ENCODE results near the gene BIRC7.
A peak's percentile ranks its signal among the peaks of the same experiment; 100 is the strongest.

BIRC7 gene

DNA sequence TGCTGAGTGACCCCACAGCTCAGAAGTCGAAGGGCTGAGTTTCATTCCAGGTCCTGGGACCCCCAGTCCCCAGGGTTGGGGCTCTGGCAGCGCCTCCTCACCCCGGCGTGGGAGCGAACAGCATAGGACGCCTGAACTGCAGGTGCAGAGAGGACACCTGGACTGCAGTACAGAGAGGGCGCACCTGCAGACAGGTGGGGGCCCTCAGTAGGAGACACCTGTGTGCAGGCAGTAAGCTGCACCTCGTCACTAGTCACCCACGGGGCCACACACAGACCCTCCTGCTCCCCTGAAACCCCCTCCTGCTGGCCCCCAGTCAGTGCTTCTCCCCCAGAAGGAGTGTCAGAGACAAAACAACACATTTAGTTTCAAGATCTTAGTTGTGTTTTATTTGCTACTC, 27.1 kb downstream of the BIRC7 start:
- no peak for DNase-seq (ENCODE audit: low read depth in 2 of 3, low spot score in 2 of 3)

DNA sequence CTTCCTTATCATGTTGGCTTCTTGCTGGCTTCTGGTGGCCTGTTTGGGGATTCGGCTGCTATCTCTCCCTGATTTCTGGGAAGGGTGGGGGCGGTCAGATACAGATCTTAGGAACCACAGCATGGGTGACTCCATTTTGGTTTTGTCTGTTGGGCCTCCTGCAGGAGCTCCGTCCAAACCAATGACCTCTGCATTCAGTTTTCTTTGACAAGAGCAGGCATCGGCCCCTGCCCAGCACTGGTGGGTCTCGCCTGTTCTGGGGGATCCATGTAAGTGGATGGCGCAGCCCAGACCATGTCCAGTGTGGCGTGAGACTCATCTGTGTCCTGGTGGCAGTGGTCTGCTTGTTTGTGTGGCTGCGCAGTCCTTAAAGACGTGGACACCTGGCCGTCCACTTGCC, 28.3 kb downstream of the BIRC7 start:
- no peak for DNase-seq (ENCODE audit: low read depth in 2 of 3, low spot score in 2 of 3)

DNA sequence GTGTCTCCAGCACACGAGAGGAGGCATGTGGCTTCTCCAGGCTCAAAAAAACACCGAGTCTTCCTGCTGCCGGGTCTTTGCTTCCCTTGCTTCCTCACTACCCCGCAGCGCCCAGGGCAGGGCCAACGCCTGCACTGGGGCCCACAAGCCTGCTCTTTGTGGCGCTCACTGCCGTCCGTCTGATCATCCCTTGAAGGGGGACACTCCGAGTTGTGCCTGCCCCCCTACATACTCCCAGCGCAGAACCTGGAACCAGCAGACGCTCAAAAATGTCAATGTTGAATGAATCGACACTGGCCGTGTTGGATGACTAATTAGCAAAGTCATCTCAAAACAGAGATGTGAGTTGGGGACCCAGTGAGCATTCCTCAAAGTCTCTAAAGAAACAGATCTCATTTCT, 28.8 kb downstream of the BIRC7 start:
- DNase-seq (ENCODE audit: low read depth in 2 of 3, low spot score in 2 of 3): no peak

DNA sequence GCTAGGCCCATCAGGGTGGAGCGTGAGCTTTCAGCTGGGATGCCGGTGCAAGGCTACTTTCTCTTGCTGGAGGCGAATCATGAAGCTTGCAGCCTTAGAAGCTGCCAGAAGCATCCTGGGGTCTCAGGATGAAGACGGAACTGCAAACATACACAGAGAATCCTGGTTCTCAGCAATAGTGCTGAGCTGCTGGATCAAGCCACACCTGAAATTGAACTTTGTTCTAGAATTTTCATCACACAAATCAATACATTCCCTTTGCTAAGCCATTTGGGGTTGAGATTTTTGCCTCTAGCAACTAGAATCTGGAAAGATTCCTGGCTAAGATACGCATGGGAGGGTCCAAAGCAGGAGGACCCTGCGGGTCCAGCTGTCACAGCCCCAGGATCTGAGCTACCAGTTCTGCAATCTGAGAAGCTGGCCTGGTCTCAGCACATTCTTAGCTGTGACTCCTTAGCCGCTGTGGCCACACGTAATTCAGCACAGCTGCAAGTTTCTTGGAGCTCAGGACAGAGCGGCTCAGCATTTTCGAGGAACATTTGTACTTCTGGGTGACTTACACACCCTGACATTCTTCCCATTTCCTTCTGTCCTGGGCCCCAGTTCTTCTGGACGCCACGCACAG, 30.3 kb downstream of the BIRC7 start:
- DNase-seq (ENCODE audit: low read depth in 2 of 3, low spot score in 2 of 3): no peak

DNA sequence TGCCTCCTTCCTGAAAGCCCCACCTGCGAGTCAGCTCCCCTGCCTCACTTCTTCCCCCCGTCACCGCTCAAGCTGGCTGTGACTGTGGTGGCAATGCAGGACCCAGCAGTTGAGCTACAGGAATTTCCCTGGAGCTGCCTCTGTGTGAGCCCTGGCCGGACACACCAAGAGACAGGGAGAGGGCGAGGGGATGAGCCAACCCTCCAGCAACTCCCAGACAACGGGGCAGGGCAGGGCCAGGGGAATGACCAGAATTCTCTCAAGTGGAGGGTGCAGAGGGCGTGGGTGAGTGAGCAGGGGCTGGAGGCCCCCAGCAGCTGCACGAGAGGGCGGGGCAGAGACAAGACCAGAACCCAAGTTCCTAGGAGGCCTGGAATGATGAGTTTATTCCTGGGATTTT, 32.0 kb downstream of the BIRC7 start:
- DNase-seq (ENCODE audit: low read depth in 2 of 3, low spot score in 2 of 3): no peak

DNA sequence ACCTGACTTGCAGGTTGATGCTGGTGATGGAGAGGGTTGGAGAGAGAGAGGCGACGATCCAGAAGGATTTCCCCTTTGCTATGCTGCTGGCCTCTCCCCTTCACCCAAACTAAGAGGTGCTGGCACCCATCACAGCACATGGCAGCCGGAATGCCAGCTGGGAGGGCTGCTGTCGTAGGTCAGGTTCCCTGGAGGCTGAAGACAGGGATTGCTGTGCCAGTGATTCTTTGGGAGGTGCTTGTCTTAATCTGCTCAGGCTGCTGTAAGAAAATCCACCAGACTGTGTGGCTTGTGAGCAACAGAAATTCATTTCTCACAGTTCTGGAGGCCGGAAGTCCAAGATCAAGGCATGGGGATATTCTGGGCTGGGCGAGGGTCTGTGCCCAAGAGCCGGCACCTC, 32.6 kb downstream of the BIRC7 start:
- no peak for DNase-seq (ENCODE audit: low read depth in 2 of 3, low spot score in 2 of 3)

DNA sequence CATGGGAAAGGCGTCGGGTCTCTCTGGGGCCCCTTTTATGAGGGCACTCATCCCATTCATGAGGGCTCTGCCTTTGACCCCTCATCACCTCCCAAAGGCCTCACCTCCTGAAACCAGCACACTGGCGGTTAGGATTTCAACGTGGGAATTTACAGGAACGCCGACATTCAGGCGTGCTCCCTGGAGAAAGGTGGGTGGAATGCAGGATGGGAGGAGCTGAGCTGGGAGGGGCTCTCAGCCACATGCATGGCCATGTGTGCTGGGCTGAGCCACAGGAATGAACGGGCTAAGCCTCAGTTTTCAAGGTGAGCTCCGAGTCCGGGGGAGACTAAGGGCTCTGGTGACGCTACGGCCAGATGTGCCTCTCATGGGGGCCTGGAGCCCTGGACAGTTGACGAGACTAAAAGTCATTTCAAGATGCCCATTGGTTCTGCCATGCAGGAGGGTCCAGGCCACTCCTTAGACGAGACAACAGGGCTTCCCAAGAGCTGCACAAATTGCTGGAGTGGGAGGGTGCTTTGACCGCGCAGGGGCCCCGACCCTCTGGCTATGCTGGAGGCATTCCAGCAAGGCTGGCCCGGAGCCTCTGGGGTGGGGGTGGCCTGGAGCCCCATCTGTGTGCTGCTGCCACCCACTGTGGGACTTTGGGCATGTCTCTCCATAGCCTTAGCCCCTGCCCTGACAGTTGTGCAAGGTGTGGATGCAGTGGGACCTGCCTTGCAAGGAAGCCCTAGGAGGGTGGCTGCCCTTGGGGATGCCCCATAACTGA, 33.1 kb downstream of the BIRC7 start:
- DNase-seq (ENCODE audit: low read depth in 2 of 3, low spot score in 2 of 3): no peak

DNA sequence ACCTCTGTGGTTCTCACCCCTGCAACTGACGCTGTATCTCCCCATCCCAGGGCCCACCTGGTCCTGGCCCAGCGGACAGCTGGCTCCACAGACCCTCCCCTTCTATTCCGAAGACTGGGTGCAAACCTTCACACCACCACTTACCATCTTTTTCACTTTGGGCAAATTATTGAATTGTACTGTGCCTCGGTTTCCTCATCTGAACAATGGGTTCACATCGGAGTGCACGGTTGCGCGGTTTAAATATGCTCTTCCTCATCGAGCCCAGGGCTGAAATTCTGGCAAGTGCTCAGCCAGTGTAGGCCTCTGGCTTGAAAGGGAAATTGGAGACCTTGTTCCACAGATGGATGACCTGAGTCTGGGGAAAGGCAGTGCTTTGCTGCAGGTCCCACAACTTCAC, 34.0 kb downstream of the BIRC7 start:
- no peak for DNase-seq (ENCODE audit: low read depth in 2 of 3, low spot score in 2 of 3)

DNA sequence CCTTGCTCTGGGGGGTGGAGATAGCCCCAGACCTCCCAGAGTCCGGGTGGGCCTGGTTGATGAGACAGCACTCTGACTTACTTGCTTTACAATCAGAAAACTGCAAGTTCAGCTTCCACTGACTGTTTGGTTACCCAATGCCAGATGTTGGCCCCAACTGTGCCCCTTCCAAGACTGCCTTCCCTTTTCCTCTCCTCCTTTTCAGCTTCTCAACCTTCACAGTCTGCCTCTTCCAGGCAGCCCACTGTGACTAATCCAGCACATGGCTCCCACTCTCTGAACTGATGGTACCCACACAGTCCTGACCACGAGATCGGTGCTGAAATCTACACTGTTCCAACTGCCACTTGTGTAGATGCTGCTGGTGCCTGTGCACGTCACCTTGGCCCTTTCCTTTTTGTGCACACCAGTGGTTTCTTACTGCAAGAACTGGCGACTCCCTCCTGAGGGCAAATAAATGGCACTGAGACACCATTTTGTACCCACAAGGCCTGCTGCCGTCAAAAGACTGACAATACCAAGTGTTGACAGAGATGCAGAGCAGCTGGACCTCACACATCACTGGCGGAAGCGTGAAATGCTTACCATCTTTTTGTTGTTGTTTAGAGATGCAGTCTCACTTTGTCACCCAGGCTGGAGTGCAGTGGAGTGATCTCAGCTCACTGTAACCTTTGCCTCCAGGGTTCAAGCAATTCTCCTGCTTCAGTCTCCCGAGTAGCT, 35.1 kb downstream of the BIRC7 start:
- no peak for DNase-seq (ENCODE audit: low read depth in 2 of 3, low spot score in 2 of 3)

DNA sequence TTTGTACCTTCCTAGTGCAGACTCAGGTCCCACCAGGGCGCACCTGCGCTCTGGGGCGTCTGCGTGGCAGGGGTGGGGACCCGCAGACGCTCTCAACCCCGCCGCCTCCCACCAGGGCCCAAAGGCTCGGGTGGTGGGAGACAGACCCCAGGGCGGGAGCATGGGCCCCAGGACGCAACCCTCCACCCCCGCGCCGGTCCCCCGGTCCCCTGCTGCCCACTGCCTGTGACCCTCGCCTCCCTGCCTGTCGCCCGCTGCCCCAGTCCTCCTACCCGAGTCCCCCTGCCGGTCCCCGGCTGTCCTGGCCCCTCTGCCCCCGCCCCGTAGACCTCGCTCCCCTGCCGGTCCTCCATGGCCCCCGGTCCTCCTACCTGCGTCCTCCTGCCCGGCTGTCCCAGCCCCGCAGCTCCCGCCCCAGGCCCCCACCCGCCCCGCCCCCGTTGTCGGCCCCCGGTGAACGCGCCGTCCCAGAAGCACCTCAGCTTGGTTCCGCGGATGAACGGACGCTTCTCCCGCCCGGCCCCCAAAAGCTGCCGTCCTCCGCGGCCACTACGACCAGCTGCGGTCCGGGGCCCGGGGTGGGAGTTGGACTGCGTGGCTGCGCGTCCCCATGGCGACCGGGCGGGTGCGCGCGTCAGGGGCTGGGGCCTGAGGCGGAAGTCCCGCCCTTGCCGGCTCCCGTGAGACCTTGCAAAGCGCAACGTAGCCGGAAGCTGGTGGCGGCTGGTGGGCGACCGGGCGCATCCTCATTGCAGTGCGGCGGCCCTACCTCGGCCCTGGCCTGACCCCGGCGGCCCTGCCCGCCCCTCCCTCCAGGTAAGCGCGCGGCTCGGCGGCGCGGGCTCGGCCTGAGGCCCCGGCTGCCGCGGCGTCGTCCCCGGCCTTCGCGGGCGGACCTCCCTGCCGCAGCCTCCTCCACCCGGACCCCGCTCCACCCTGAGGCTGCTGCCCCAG, 36.7 kb downstream of the BIRC7 start, which contains the start of gene ARFGAP1:
ARFGAP1 (plus strand) TSS at position 709 of the 954 bp plus-strand sequence. CDS start 2,768 bp downstream, outside the sequence.
- peak; percentile 52 to 75 (median 73) for DNase-seq (ENCODE audit: low read depth in 2 of 3, low spot score in 2 of 3)

DNA sequence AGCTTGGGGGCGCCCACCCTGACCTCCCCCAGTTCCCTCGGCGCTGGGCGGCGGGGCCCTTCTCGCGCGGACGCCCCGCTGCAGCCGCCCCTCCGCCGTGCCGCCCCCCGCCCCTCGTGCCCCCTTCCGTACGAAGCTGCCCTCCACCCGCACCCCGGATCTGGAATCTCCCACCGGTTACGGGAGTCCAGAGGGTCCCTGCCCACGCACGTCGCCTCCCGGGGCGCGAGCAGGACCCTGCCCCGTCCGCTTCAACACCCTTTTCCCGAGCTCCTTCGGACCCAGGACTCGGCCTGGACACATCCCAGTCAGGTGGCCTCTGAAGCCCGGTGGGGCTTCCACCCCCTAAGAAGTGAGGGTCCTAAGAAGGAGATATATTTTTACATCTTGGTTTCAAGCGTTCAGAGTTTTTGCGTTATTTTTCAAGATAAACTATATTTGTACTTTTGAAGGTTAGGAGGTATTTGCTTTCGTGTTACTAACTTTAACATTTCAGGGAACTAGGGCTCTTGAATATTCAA, 37.4 kb downstream of the BIRC7 start:
- DNase-seq (ENCODE audit: low read depth in 2 of 3, low spot score in 2 of 3): no peak

DNA sequence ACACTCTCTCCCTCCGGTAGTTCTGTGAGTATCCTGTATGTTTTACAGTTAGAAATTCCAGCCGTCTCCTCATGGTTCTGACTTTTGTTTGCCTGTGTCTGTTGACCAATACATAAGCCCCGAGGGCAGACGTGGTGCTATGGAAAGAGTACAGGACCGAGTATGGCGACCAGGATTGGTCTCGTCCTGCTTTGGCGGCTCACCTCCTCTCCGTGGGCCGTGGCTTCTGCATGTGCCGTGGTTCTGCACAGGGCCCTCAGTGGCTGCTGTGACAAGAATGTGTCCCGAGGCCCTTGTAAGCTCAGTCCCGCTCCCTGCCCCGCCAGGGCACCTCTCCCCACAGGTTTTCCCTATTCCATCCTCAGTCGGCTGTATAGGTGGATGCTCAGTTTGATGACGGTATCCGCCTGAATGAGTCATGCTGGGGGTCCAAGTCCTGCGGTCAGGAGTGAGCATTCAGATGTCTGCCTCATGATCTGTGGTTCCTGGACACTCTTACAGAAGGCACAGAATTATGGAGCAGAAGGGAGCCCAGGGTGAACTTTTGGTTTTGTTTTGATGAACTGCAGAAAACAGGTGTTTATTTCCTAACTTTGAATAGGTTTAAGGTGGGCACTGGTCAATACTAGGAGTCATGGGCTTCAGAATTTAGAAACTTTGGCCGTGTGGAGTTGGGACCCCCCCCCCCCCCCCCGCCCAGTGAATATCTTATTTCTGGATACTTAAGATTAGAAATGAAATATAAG, 38.1 kb downstream of the BIRC7 start:
- no peak for DNase-seq (ENCODE audit: low read depth in 2 of 3, low spot score in 2 of 3)

DNA sequence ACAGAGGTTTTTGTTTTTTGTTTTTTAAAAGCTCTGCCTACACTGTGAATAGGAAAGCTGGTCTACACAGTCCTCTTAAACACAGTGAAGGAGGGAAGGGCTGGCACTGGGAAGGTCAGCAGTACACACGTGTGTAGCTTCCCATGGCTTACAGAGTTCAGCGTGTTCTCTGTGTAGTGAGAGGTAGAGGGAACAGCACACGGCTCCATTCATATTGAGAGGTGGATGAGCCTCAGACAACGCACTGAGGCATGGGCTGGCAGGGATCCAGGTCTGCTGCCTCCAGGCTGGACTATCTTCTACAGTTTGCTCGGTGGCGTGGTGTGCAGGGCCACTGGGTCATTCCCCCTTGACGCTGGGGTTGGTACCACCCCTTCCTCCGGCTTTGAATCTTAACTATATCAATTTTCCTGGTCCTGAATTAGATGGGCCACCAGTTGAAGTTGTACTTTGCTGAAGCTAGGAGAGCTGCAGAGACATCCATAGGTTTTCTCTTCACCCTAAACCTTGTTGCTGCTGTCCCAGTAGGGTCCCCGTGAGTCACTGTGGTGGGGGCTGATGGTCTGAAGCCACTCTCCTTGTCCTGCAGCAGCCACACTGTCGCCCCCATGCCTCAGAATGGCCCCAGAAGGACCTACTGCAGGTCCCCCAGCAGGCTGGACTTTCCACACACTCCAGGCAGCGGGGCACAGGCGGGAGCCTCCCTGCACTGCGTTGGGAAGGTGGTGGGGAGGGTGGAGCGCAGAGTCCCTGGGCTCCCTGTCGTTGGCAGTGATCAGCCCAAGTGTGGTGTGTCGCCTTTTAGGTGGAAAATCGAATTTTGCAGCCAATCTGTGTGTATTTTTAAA, 38.9 kb downstream of the BIRC7 start:
- no peak for DNase-seq (ENCODE audit: low read depth in 2 of 3, low spot score in 2 of 3)

DNA sequence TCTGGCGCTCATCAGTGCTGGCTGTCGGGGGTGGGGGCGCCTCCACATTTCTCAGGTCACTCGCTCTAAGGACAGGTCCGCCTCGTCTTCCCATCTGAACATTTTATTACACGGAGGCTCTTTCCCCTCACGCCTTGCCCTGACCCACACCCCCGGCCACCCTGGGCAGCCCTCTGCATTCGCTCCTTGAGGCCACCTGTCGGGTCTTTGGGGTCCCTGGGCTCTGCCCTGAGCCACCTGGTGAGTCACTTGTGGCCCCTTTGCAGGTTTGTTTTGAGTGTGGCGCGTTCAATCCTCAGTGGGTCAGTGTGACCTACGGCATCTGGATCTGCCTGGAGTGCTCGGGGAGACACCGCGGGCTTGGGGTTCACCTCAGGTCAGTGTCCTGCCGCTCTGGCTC, 40.1 kb downstream of the BIRC7 start:
- no peak for DNase-seq (ENCODE audit: low read depth in 2 of 3, low spot score in 2 of 3)

DNA sequence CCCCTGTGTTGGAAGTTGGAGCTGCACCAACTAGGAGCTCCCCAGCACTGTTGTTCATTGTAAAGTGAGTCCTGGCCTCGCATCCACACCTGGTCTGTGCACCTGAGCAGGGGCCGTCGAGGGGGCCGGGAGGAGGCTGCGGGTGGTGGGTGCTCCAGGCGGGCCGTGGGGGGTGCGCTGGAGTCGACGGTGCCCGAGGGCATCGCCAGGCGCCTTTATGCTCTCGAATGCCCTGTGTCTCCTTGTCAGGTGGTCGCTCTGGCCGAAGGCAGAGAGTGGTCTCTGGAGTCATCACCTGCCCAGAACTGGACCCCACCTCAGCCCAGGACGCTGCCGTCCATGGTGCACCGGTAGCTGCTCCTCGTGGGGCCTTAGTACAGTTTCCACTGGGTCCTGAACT, 41.3 kb downstream of the BIRC7 start:
- DNase-seq (ENCODE audit: low read depth in 2 of 3, low spot score in 2 of 3): no peak

DNA sequence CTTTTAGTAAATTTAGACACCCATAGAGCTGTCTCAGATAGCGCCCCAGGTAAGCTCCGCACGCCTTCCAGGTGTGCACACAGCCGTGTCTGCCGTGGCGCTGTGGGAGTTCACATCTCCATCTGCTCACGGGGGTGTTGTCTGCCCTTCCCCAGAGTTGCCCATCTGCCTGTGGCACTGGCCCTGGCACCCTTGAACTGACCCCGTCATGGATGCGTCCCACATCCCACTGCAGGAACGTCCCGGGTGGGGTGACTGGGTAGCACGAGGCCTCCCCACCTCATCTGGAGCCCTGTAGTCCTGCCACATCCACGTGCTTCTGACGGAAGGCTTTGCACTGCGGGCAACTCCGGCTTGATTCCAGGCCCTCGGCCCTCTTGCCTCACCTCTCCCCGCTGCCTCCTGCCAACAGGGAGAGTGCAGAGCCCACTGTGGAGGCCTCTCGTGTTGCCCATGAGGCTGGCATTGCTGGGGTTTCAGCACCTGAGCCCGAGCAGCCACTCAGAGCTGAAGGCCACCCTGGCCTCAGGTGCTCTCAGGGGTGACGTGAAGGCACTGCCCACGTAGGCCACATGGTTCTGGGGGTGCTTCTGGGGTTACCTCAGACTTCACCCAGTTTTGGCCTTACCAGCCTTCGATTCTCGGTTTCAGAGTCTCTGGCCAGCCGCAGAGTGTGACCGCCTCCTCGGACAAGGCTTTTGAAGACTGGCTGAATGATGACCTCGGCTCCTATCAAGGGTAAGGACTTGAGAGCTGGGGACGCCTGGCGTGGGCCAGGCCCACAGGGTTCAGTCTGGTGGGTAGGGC, 42.0 kb downstream of the BIRC7 start:
- DNase-seq (ENCODE audit: low read depth in 2 of 3, low spot score in 2 of 3): no peak

DNA sequence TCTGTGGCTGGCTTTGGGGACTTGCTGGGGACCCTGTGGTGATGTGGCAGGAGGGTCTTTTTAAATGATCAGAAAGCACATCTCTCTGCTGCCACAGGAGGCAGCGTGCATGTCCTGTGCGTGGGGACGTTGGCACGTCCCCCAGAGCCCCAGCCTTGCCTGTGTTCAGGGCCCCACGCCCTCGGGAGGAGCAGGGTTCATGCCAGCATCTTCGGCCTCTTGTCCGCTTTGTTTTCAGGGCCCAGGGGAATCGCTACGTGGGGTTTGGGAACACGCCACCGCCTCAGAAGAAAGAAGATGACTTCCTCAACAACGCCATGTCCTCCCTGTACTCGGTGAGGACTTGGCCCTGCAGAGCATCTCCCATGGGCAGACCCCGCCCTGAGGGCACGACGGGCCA, 43.0 kb downstream of the BIRC7 start:
- no peak for DNase-seq (ENCODE audit: low read depth in 2 of 3, low spot score in 2 of 3)

DNA sequence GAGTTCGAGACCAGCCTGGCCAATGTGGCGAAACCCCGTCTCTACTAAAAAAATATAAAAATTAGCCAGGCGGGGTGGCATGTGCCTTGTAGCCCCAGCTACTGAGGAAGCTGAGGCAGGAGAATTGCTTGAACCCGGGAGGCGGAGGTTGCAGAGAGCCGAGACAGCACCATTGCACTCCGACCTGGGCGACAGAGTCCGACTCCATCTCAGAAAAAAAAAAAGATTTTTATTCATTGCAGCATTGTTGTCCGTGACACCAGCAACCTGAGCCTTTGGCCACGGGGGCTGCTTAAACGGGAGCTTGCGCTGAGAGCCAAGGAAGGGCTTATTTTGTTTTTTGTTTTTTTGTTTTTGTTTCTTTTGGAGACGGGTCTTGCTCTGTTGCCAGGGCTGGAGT, 44.2 kb downstream of the BIRC7 start:
- DNase-seq (ENCODE audit: low read depth in 2 of 3, low spot score in 2 of 3): no peak
